Fibroblast of the aortic adventitia (primary cell): ENCODE data around the gene CEMIP. TPM values are rescaled to one million over a fixed set of nuclear protein-coding genes. Genes with fewer than 3 reads are reported as not detected.

Experiments
- DNase-seq: peaks from one replicate; pipeline ENCODE4 v3.0.0-alpha.2; 2010; ENCODE audit warnings: low read depth
- H3K4me3 ChIP-seq: 2 replicates; pipeline ENCODE4 v1.5.1; 2011; ENCODE audit warnings: low read depth, mild to moderate bottlenecking, control low read depth, low read length, moderate library complexity
- CTCF ChIP-seq: IDR thresholded peaks from 2 replicates; pipeline ENCODE4 v1.5.1; 2011; ENCODE audit warnings: mild to moderate bottlenecking, low read length, control low read depth, inconsistent platforms; ENCODE audit not compliant: insufficient read depth
- total RNA-seq: library from RNA; depleted of rRNA; stranded (reverse); fragments of >200 nt; gene quantifications from 2 replicates; pipeline ENCODE4 v1.2.3, GENCODE V29; 2012; ENCODE audit warnings: low replicate concordance

The CEMIP gene
- total RNA-seq, 1 donor, result 225 TPM

- TF ChIP-seq CTCF, result no peak
- DNase-seq, result no peak
- H3K4me3 ChIP-seq, result no peak overlapping the region
These were observed 33.3 kb upstream of the CEMIP start for GRCh38 chr15:80745888-80746287.

- no peak for TF ChIP-seq CTCF
- no peak overlapping the region for H3K4me3 ChIP-seq
- no peak for DNase-seq
These were observed 31.7 kb upstream of the CEMIP start for GRCh38 chr15:80747317-80748053.

- no peak for TF ChIP-seq CTCF
- no peak for DNase-seq
- H3K4me3 ChIP-seq, result no peak overlapping the region
These were observed 29.6 kb upstream of the CEMIP start for GRCh38 chr15:80749589-80749988.

- no peak for TF ChIP-seq CTCF
- no peak for DNase-seq
- H3K4me3 ChIP-seq, result no peak overlapping the region
These were observed 28.6 kb upstream of the CEMIP start for GRCh38 chr15:80750575-80750974.

GRCh38 chr15:80752204-80752603, 27.0 kb upstream of the CEMIP start:
- TF ChIP-seq CTCF, result no peak
- DNase-seq, result no peak

GRCh38 chr15:80753161-80753560, 26.0 kb upstream of the CEMIP start:
- no peak for DNase-seq
- no peak overlapping the region for H3K4me3 ChIP-seq
- TF ChIP-seq CTCF, result no peak

More at GRCh38 chr15:80752204-80752603, 27.0 kb upstream of the CEMIP start:
- H3K4me3 ChIP-seq, result no peak overlapping the region

GRCh38 chr15:80754014-80754413, 25.2 kb upstream of the CEMIP start:
- no peak overlapping the region for H3K4me3 ChIP-seq
- TF ChIP-seq CTCF, result no peak

More at GRCh38 chr15:80754014-80754413, 25.2 kb upstream of the CEMIP start:
- no peak for DNase-seq
